H1 (cell line): Measurements from ENCODE around the gene NHLH2. TPM values are rescaled to one million over a fixed set of nuclear protein-coding genes. Genes with fewer than 3 reads are reported as not detected.
A peak's percentile ranks its signal among the peaks of the same experiment; 100 is the strongest.

Experiments used
- CTCF ChIA-PET: fragments of 300-600 bp; sonication (Branson Sonifier 250); formaldehyde crosslinking; loops from one replicate; lab custom pipeline; 2021; ENCODE audit not compliant: partially characterized antibody; lab: Charles Lee
- POLR2A ChIA-PET: fragments of 300-600 bp; sonication (Branson Sonifier 250); formaldehyde crosslinking; loops from one replicate; lab custom pipeline; 2021; ENCODE audit warnings: inconsistent platforms; ENCODE audit not compliant: partially characterized antibody; lab: Charles Lee
- DNase-seq, 2 experiments: peaks; one replicate each; pipeline versions ENCODE4 v3.0.0 to v3.0.0-alpha.2; 2010 to 2022; ENCODE audit warnings: low spot score in 2 of 2, low read depth in 1 of 2, mixed read lengths in 1 of 2
- FAIRE-seq: peaks from 2 replicates; lab custom pipeline; 2011; peaks lifted over from hg19 to GRCh38; lab: Jason Lieb, UNC
- H2AFZ ChIP-seq: 2 replicates; pipeline ENCODE4 v1.8.1; 2012; ENCODE audit warnings: low read length, inconsistent platforms
- H2AK5ac ChIP-seq: 2 replicates; pipeline ENCODE4 v1.6.1; 2013; ENCODE audit warnings: low read depth, low read length
- H2BK120ac ChIP-seq: replicated peaks from 2 replicates; pipeline ENCODE3; 2013; ENCODE audit warnings: low read depth, low read length, inconsistent platforms
- H2BK12ac ChIP-seq: 2 replicates; pipeline ENCODE4 v1.6.1; 2013; ENCODE audit warnings: low read depth, low read length
- H2BK15ac ChIP-seq: 2 replicates; pipeline ENCODE4 v1.6.1; 2013; ENCODE audit warnings: low read length
- H2BK20ac ChIP-seq: 2 replicates; pipeline ENCODE4 v1.6.1; 2013; ENCODE audit warnings: low read length
- H2BK5ac ChIP-seq: 2 replicates; pipeline ENCODE4 v1.6.1; 2013; ENCODE audit warnings: low read depth, low read length
- H3K14ac ChIP-seq: 2 replicates; pipeline ENCODE4 v1.6.1; 2013; ENCODE audit warnings: inconsistent platforms; ENCODE audit not compliant: insufficient read length
- H3K18ac ChIP-seq: 2 replicates; pipeline ENCODE4 v1.6.1; 2013; ENCODE audit warnings: low read length; ENCODE audit errors: extremely low read depth
- H3K23ac ChIP-seq: 2 replicates; pipeline ENCODE4 v1.6.1; 2013; ENCODE audit warnings: inconsistent platforms; ENCODE audit not compliant: insufficient read length
- H3K23me2 ChIP-seq: 2 replicates; pipeline ENCODE4 v1.6.1; 2013; ENCODE audit warnings: low read depth, low read length
- H3K27ac ChIP-seq: 2 replicates; pipeline ENCODE4 v1.6.1; 2011; ENCODE audit warnings: low read depth, low read length, inconsistent platforms
- H3K27me3 ChIP-seq, 4 experiments: replicated peaks in 1 of 4; 1 replicate in 1 of 4; 2 replicates in 3 of 4; pipeline versions ENCODE4 v1.6.1 to v1.8.1; 2011 to 2013; ENCODE audit warnings: low read length in 3 of 4, mild to moderate bottlenecking in 3 of 4, inconsistent platforms in 2 of 4, mixed read lengths in 2 of 4, moderate library complexity in 1 of 4; ENCODE audit not compliant: control insufficient read depth in 3 of 4, insufficient read depth in 3 of 4; ENCODE audit errors: extremely low read depth in 1 of 4
- H3K36me3 ChIP-seq, 4 experiments: 2 replicates each; pipeline versions ENCODE4 v1.6.1 to v1.8.1; 2011 to 2013; ENCODE audit warnings: mild to moderate bottlenecking in 4 of 4, low read length in 3 of 4, moderate library complexity in 2 of 4, control low read depth in 1 of 4, inconsistent platforms in 1 of 4; ENCODE audit not compliant: insufficient read depth in 4 of 4, control insufficient read depth in 2 of 4
- H3K4ac ChIP-seq: replicated peaks from 2 replicates; pipeline ENCODE3; 2013; ENCODE audit warnings: low read length, low read depth, mixed read lengths, inconsistent platforms; ENCODE audit not compliant: insufficient read length
- H3K4me1 ChIP-seq, 4 experiments: replicated peaks in 1 of 4; 1 replicate in 1 of 4; 2 replicates in 3 of 4; pipeline versions ENCODE4 v1.6.1 to v1.8.1; 2011 to 2013; ENCODE audit warnings: low read length in 3 of 4, inconsistent platforms in 2 of 4, mixed read lengths in 1 of 4; ENCODE audit not compliant: insufficient read depth in 4 of 4, control insufficient read depth in 3 of 4
- H3K4me2 ChIP-seq, 2 experiments: 2 replicates each; pipeline versions ENCODE4 v1.6.1 to v1.8.1; 2011 to 2013; ENCODE audit warnings: low read depth in 2 of 2, low read length in 2 of 2, control low read depth in 1 of 2, inconsistent platforms in 1 of 2, mild to moderate bottlenecking in 1 of 2; ENCODE audit not compliant: insufficient read depth in 1 of 2
- H3K4me3 ChIP-seq, 4 experiments: fragments of 200-600, 300-600 bp in 1 of 4; sonication (generic), shearing (Covaris generic), sonication (Bioruptor Twin) in 1 of 4; 2 replicates each; pipeline versions ENCODE4 v1.5.1 to v1.8.1; 2011 to 2016; ENCODE audit warnings: low read length in 4 of 4, low read depth in 3 of 4, control low read depth in 2 of 4, inconsistent platforms in 2 of 4, mild to moderate bottlenecking in 2 of 4, mixed read lengths in 1 of 4, moderate library complexity in 1 of 4; ENCODE audit not compliant: insufficient read depth in 2 of 4; ENCODE audit errors: extremely low read depth in 1 of 4
- H3K56ac ChIP-seq: replicated peaks from 2 replicates; pipeline ENCODE3; 2013; ENCODE audit warnings: low read depth, mild to moderate bottlenecking, mixed read lengths, low read length, inconsistent platforms; ENCODE audit not compliant: insufficient read length
- H3K79me1 ChIP-seq: 2 replicates; pipeline ENCODE4 v1.6.1; 2013; ENCODE audit warnings: low read depth, low read length, control low read depth
- H3K79me2 ChIP-seq, 2 experiments: 2 replicates each; pipeline versions ENCODE4 v1.6.1 to v1.8.1; 2012 to 2013; ENCODE audit warnings: low read length in 2 of 2, mild to moderate bottlenecking in 2 of 2, inconsistent platforms in 1 of 2; ENCODE audit not compliant: insufficient read depth in 2 of 2, control insufficient read depth in 1 of 2
- H3K9ac ChIP-seq, 4 experiments: replicated peaks in 1 of 4; 1 replicate in 1 of 4; 2 replicates in 3 of 4; pipeline versions ENCODE4 v1.6.1 to v1.8.1; 2011 to 2013; ENCODE audit warnings: low read depth in 3 of 4, low read length in 3 of 4, control low read depth in 2 of 4, mild to moderate bottlenecking in 2 of 4, moderate library complexity in 2 of 4, inconsistent platforms in 1 of 4; ENCODE audit errors: extremely low read depth in 1 of 4
- H3K9me3 ChIP-seq, 2 experiments: 2 replicates each; pipeline versions ENCODE4 v1.6.1 to v1.8.1; 2012 to 2013; ENCODE audit warnings: mild to moderate bottlenecking in 2 of 2, moderate library complexity in 2 of 2, control low read depth in 1 of 2, inconsistent platforms in 1 of 2, low read depth in 1 of 2, low read length in 1 of 2, mixed read lengths in 1 of 2; ENCODE audit not compliant: insufficient read depth in 2 of 2
- H4K20me1 ChIP-seq, 2 experiments: replicated peaks in 1 of 2; 2 replicates each; pipeline versions ENCODE3 to v1.8.1; 2011 to 2013; ENCODE audit warnings: inconsistent platforms in 2 of 2, low read length in 2 of 2, mild to moderate bottlenecking in 1 of 2; ENCODE audit not compliant: insufficient read depth in 2 of 2, control insufficient read depth in 1 of 2
- H4K5ac ChIP-seq: 2 replicates; pipeline ENCODE4 v1.6.1; 2013; ENCODE audit warnings: low read length, low read depth, mixed read lengths, inconsistent platforms; ENCODE audit not compliant: insufficient read length
- H4K8ac ChIP-seq: 2 replicates; pipeline ENCODE4 v1.8.0; 2013; ENCODE audit warnings: mild to moderate bottlenecking, moderate library complexity, low read length, inconsistent platforms; ENCODE audit not compliant: insufficient read depth; ENCODE audit errors: extremely low read depth
- H4K91ac ChIP-seq: replicated peaks from 2 replicates; pipeline ENCODE3; 2013; ENCODE audit warnings: low read length, mixed read lengths, inconsistent platforms; ENCODE audit not compliant: insufficient read length
- ASH2L ChIP-seq: fragments of 200-600, 300-600 bp; sonication (generic); IDR thresholded peaks from one replicate; pipeline ENCODE4 v1.7.1; 2017; ENCODE audit warnings: low read length
- CBX5 ChIP-seq: fragments of 300-800, 300-1000 bp; sonication (generic); IDR thresholded peaks from 2 replicates; pipeline ENCODE4 v1.7.1; 2016; ENCODE audit warnings: antibody characterized with exemption, low read length, low read depth
- CHD1 ChIP-seq: IDR thresholded peaks from 2 replicates; pipeline ENCODE4 v1.6.1; 2012; ENCODE audit warnings: low read depth, low read length, improper control_type of control experiment
- EGR1 ChIP-seq: IDR thresholded peaks from 2 replicates; pipeline ENCODE4 v1.6.1; 2011; ENCODE audit warnings: low read depth, low read length, borderline replicate concordance
- GABPA ChIP-seq: IDR thresholded peaks from 2 replicates; pipeline ENCODE4 v1.6.1; 2011; ENCODE audit warnings: mild to moderate bottlenecking, low read length, moderate library complexity, borderline replicate concordance; ENCODE audit not compliant: insufficient read depth
- GTF2F1 ChIP-seq: IDR thresholded peaks from 2 replicates; pipeline ENCODE4 v1.6.1; 2012; ENCODE audit warnings: low read depth, low read length, improper control_type of control experiment, borderline replicate concordance
- HDAC6 ChIP-seq: IDR thresholded peaks from one replicate; pipeline ENCODE4 v1.7.1; 2012; ENCODE audit warnings: low read depth, mild to moderate bottlenecking, inconsistent platforms, low read length, moderate library complexity
- JUN ChIP-seq: IDR thresholded peaks from 2 replicates; pipeline ENCODE4 v1.6.1; 2011; ENCODE audit warnings: low read depth, mild to moderate bottlenecking, improper control_type of control experiment, low read length
- RFX5 ChIP-seq: IDR thresholded peaks from 2 replicates; pipeline ENCODE4 v1.6.1; 2011; ENCODE audit warnings: low read depth, low read length, improper control_type of control experiment, borderline replicate concordance
- SP2 ChIP-seq: IDR thresholded peaks from 2 replicates; pipeline ENCODE4 v1.6.1; 2012; ENCODE audit warnings: mild to moderate bottlenecking, low read length, inconsistent platforms
- SP4 ChIP-seq: IDR thresholded peaks from 2 replicates; pipeline ENCODE4 v1.6.1; 2012; ENCODE audit warnings: low read length, inconsistent platforms
- SUZ12 ChIP-seq: fragments of 200-600 bp; sonication (generic); IDR thresholded peaks from 2 replicates; pipeline ENCODE4 v1.6.1; 2012; ENCODE audit warnings: mild to moderate bottlenecking, inconsistent platforms, low read length, moderate library complexity, mixed read lengths
- TAF1 ChIP-seq: IDR thresholded peaks from 2 replicates; pipeline ENCODE4 v1.6.1; 2011; ENCODE audit warnings: mild to moderate bottlenecking, low read depth, low read length
- TBP ChIP-seq: IDR thresholded peaks from 2 replicates; pipeline ENCODE4 v1.6.1; 2011; ENCODE audit warnings: low read depth, low read length, improper control_type of control experiment
- TEAD4 ChIP-seq: IDR thresholded peaks from 2 replicates; pipeline ENCODE4 v1.6.1; 2012; ENCODE audit warnings: low read depth, low read length, inconsistent platforms, mixed read lengths
- WGBS, 2 experiments: shearing (Covaris generic) in 1 of 2; methylation state at CpG; one replicate each; pipeline versions ENCODE4 v1.1.6 to v1.1.7; 2013 to 2015; ENCODE audit warnings: low lambda C conversion rate in 2 of 2, mixed read lengths in 2 of 2, inconsistent platforms in 1 of 2, low coverage in 1 of 2, missing lambda C conversion rate in 1 of 2; ENCODE audit not compliant: insufficient replicate concordance in 2 of 2, insufficient coverage in 1 of 2, insufficient read length in 1 of 2; ENCODE audit errors: extremely low coverage in 1 of 2, missing lambda C conversion rate in 1 of 2; 5-methylcytosine and 5-hydroxymethylcytosine counted together
- polyA plus RNA-seq, 7 experiments: library from polyadenylated mRNA; depleted of rRNA in 3 of 7; stranded (reverse) in 5 of 7; unstranded in 2 of 7; fragments of >200 nt in 5 of 7; fragments of 200-250 nt in 2 of 7; gene quantifications; 1 replicate in 5 of 7; 2 replicates in 1 of 7; 4 replicates in 1 of 7; pipeline versions ENCODE4 v1.2.1 to v1.2.3, GENCODE V29; 2011 to 2013; ENCODE audit warnings: missing spikeins in 2 of 7, mixed read lengths in 2 of 7
- total RNA-seq: library from RNA; stranded (reverse); fragmentation: NEBNext Ultra II Directional; extraction: Animal tissue kit (Norgen Biotek cat#: 25700); gene quantifications from 2 replicates; pipeline ENCODE4 v1.2.1, GENCODE V29; 2021

Gene NHLH2
- total and polyA plus RNA-seq, 2 of the 8 experiments (the other 6 are each of a cell fraction or from before 2014, with no cell fraction given): 0.92 to 1.1 TPM

- CTCF ChIA-PET: interaction anchor here (0.6 kb wide), 1 partner anchor 33 kb away, joined by 3 read pairs; no protein-coding TSS in a partner anchor
- POLR2A ChIA-PET: interaction anchor here (0.6 to 1.3 kb wide), 3 partner anchors 66 to 141 kb away, joined by 3 to 4 read pairs (median 3); no protein-coding TSS in a partner anchor
- no peak overlapping the region for H3K4ac ChIP-seq
- H3K23ac ChIP-seq: no peak overlapping the region
- H3K4me1 ChIP-seq: peaks cover 0 to 4% (median 2%) of the 10 kb centered on the region in 4 experiments; a peak in 4 of 7 replicates
- 31% methylated on average over 4 of the region's 4 CpGs; no CpG with 5 or more reads in 1 of the 2 experiments for WGBS, 2 experiments
- H3K27ac ChIP-seq: no peak overlapping the region
- peak overlapping the region; percentile 56 to 75 (median 62) for H3K4me3 ChIP-seq
- no peak overlapping the region for H2BK20ac ChIP-seq
- no peaks in the 10 kb centered on the region for H4K20me1 ChIP-seq
- H3K27me3 ChIP-seq: peaks cover 0 to 18% (median 16%) of the 10 kb centered on the region in 4 experiments; a peak in 6 of 7 replicates
- no peak overlapping the region for H4K91ac ChIP-seq
- no peaks in the 10 kb centered on the region for H3K36me3 ChIP-seq
- no peak overlapping the region for H4K8ac ChIP-seq
- FAIRE-seq (no peak), DNase-seq (no peak)
- H2AK5ac ChIP-seq: no peak overlapping the region
- no peaks in the 10 kb centered on the region for H3K9me3 ChIP-seq
- H4K5ac ChIP-seq: no peak overlapping the region
- no peak overlapping the region for H2BK15ac ChIP-seq
- H3K9ac ChIP-seq: peak overlapping the region in 2 of 4 experiments; percentile 74 to 83; a peak in 2 of 7 replicates
- H3K14ac ChIP-seq: no peak overlapping the region
- H3K4me2 ChIP-seq: peak overlapping the region; percentile 93 to 96
- H3K56ac ChIP-seq: no peak overlapping the region
- 0 out of 2 replicates have a peak overlapping the region, but pooled peaks have one; percentile 39 for H3K18ac ChIP-seq
- no peak overlapping the region for H2BK120ac ChIP-seq
- H3K23me2 ChIP-seq: peaks cover 10% of the 10 kb centered on the region; the same call in 1 of the 2 replicates
- no peak overlapping the region for H2BK12ac ChIP-seq
- H2BK5ac ChIP-seq: no peak overlapping the region
- H2AFZ ChIP-seq: 0 out of 2 replicates have a peak overlapping the region, but pooled peaks have one; percentile 48
- no peaks in the 10 kb centered on the region for H3K79me1 ChIP-seq
- H3K79me2 ChIP-seq: no peaks in the 10 kb centered on the region
- TF ChIP-seq JUN: no peak
- no peak for TF ChIP-seq TBP
- no peak for TF ChIP-seq SUZ12
- no peak for TF ChIP-seq TEAD4
- TF ChIP-seq EGR1: no peak
- TF ChIP-seq TAF1: no peak
- TF ChIP-seq SP4: no peak
- no peak for TF ChIP-seq GTF2F1
- TF ChIP-seq RFX5: no peak
- TF ChIP-seq CBX5: no peak
- TF ChIP-seq GABPA: no peak
- no peak for TF ChIP-seq HDAC6
- TF ChIP-seq SP2: no peak
- no peak for TF ChIP-seq CHD1
- TF ChIP-seq ASH2L: no peak
These were observed 3.6 kb downstream of the NHLH2 start for GRCh38 chr1:115837341-115837739.
